Tibial nerve (tissue), 4 donors: ENCODE results near the gene SPAG8.

Experiments used
- CTCF ChIP-seq, 5 experiments: fragments of 200-600 bp in 3 of 5; fragments of 450-650 bp in 2 of 5; sonication (generic) in 3 of 5; IDR thresholded peaks; one replicate each; pipeline ENCODE4 v1.5.1; 2016 to 2019; ENCODE audit warnings: antibody characterized with exemption in 5 of 5, mild to moderate bottlenecking in 3 of 5, moderate library complexity in 2 of 5
- EP300 ChIP-seq, 2 donors: sonication (generic); formaldehyde crosslinking; IDR thresholded peaks; one replicate each; pipeline ENCODE4 v1.6.1; 2017; ENCODE audit warnings: antibody characterized with exemption in 2 of 2, mild to moderate bottlenecking in 1 of 2
- POLR2A ChIP-seq, 2 donors: fragments of 450-650 bp; IDR thresholded peaks; one replicate each; pipeline ENCODE4 v1.6.1; 2017; ENCODE audit warnings: antibody characterized with exemption in 2 of 2, mild to moderate bottlenecking in 2 of 2, moderate library complexity in 2 of 2

DNA sequence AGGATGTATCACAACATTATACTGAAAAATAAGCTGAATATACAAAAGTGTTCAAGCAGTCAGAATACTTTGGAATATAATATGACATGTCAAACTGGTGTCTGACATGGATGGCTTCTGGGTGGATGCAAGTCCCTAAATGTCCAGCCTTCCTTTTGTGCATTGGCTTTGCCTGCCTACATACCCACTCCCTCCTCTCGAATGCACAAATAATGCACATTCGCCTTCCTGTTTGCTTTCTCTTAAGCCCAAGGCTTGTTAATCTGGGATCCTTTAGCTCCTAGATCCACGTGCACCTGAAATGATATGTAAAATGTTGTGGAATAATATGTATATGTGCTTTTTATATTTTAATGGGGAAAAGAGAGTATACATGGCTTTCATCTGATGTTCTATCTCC, 33.6 kb downstream of the SPAG8 start:
- no peak for TF ChIP-seq CTCF (IDR thresholded peaks at IDR 0.05)
- TF ChIP-seq POLR2A (IDR thresholded peaks at IDR 0.05): no peak
- no peak for TF ChIP-seq EP300 (IDR thresholded peaks at IDR 0.05)
